OCI-LY7 (cell line): ENCODE measurements around the gene NLGN1. TPM values are rescaled to one million over a fixed set of nuclear protein-coding genes. Genes with fewer than 3 reads are reported as not detected.

Source experiments
- BruUV-seq: library from RNA; stranded (reverse); fragments of 400-500 nt; replicated peaks from 2 replicates; lab custom pipeline; 2021; lab: Mats Ljungman, UMichigan
- CTCF ChIA-PET: fragments of 300-600 bp; sonication (Branson Sonifier 250); formaldehyde crosslinking; loops from one replicate; lab custom pipeline; 2022; ENCODE audit warnings: antibody characterized with exemption; ENCODE audit not compliant: unreplicated experiment; lab: Charles Lee
- POLR2A ChIA-PET: fragments of 300-600 bp; sonication (Branson Sonifier 250); formaldehyde crosslinking; loops from one replicate; lab custom pipeline; 2022; ENCODE audit warnings: antibody characterized with exemption; lab: Charles Lee
- DNase-seq: peaks from one replicate; pipeline ENCODE4 v3.0.0-alpha.2; 2015; ENCODE audit warnings: low spot score
- H2AFZ ChIP-seq: fragments of 200-600 bp; sonication (generic), shearing (Covaris generic); 2 replicates; pipeline ENCODE4 v1.6.1; 2014; ENCODE audit warnings: mild to moderate bottlenecking, antibody characterized with exemption, low read length, moderate library complexity
- H3K27ac ChIP-seq: fragments of 200-600 bp; sonication (generic); 2 replicates; pipeline ENCODE4 v1.5.1; 2014; ENCODE audit warnings: mixed run types, low read depth, mild to moderate bottlenecking, moderate library complexity, low read length, inconsistent platforms; ENCODE audit not compliant: poor library complexity, severe bottlenecking
- H3K36me3 ChIP-seq: fragments of 200-600 bp; sonication (generic); 2 replicates; pipeline ENCODE4 v1.6.1; 2014; ENCODE audit warnings: mild to moderate bottlenecking, antibody characterized with exemption, low read length, moderate library complexity, mixed read lengths; ENCODE audit not compliant: insufficient read depth
- H3K4me1 ChIP-seq: fragments of 200-600 bp; sonication (generic); 2 replicates; pipeline ENCODE4 v1.5.1; 2014; ENCODE audit warnings: mild to moderate bottlenecking, low read length; ENCODE audit not compliant: insufficient read depth, poor library complexity, severe bottlenecking
- H3K4me2 ChIP-seq: fragments of 200-600 bp; sonication (generic); 2 replicates; pipeline ENCODE4 v1.6.1; 2014; ENCODE audit warnings: mild to moderate bottlenecking, low read length
- H3K4me3 ChIP-seq: fragments of 200-600 bp; sonication (generic); 2 replicates; pipeline ENCODE4 v1.5.1; 2014; ENCODE audit warnings: mild to moderate bottlenecking, low read depth, low read length; ENCODE audit not compliant: poor library complexity, severe bottlenecking
- H3K79me2 ChIP-seq: fragments of 200-600 bp; sonication (generic); 2 replicates; pipeline ENCODE4 v1.6.1; 2016; ENCODE audit warnings: low read depth, mild to moderate bottlenecking, low read length, moderate library complexity, mixed read lengths; ENCODE audit not compliant: insufficient read depth
- H3K9me2 ChIP-seq: fragments of 200-600 bp; sonication (generic); 2 replicates; pipeline ENCODE4 v1.6.1; 2016; ENCODE audit warnings: mild to moderate bottlenecking, low read length, mixed read lengths; ENCODE audit not compliant: insufficient read depth
- H3K9me3 ChIP-seq: fragments of 200-600 bp; sonication (generic); 2 replicates; pipeline ENCODE4 v1.6.1; 2014; ENCODE audit warnings: mild to moderate bottlenecking, mixed run types, low read length, mixed read lengths
- H4K20me1 ChIP-seq: fragments of 200-600 bp; sonication (generic); 2 replicates; pipeline ENCODE4 v1.6.1; 2014; ENCODE audit warnings: mild to moderate bottlenecking, antibody characterized with exemption, low read length, moderate library complexity, mixed read lengths; ENCODE audit not compliant: insufficient read depth
- EZH2phosphoT487 ChIP-seq: fragments of 200-600 bp; sonication (generic); IDR thresholded peaks from 2 replicates; pipeline ENCODE4 v1.6.1; 2018; ENCODE audit warnings: low read depth, borderline replicate concordance, mild to moderate bottlenecking, mixed run types, antibody characterized with exemption, low read length, moderate library complexity, mixed read lengths
- intact Hi-C: fragments of 100-400 bp; cut with micrococcal nuclease; formaldehyde crosslinking; loops from one replicate; pipeline ENCODE4 v1.10.0; 2022; ENCODE audit not compliant: unreplicated experiment
- total RNA-seq, 2 experiments: library from RNA; depleted of rRNA in 1 of 2; stranded (reverse); fragments of >200 nt in 1 of 2; shearing (Covaris generic) in 1 of 2; gene quantifications; 2 replicates each; pipeline ENCODE4 v1.2.3, GENCODE V29; 2014 to 2022
- TF ChIP-seq, protein P1 (sequence below): fragments of 200-600 bp; sonication (generic); conservative IDR thresholded peaks from 2 replicates; pipeline ENCODE4 v1.5.1; 2014; ENCODE audit warnings: mild to moderate bottlenecking, antibody characterized with exemption, low read length, moderate library complexity, mixed read lengths

The NLGN1 gene
- total RNA-seq, 2 experiments from 2014 or later: not detected

DNA sequence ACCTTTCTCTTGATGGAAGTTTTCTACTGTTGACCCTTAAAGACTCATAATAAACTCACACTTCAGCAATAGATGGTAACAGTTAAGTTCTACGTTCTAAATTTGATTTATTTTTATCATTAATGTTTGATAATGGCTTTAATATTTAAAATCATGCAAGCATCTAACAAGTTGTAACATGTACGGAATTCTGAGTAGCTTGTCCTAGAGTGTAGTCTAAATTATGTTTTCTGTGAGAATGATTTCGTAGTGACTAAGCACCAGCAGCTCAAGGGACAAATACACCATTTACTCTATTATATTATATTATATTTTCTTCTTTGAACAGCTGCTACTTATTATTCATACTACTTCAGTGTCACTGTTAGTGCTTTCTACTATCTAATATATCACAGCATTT lies 345.6 kb downstream of the NLGN1 start:
- POLR2A ChIA-PET: interaction anchor here (1.3 kb wide), 1 partner anchor 8 kb away, joined by 3 read pairs; no protein-coding TSS in a partner anchor
- Histone ChIP-seq H3K79me2 (no peaks in the 10 kb centered on the region), H2AFZ (no peak overlapping the region), H3K36me3 (no peaks in the 10 kb centered on the region), H3K4me3 (no peak overlapping the region), H3K9me3 (no peaks in the 10 kb centered on the region), H3K9me2 (no peaks in the 10 kb centered on the region), H3K27ac (no peak overlapping the region), H3K4me2 (no peak overlapping the region), H4K20me1 (no peaks in the 10 kb centered on the region), H3K4me1 (no peaks in the 10 kb centered on the region)
- CTCF ChIA-PET: no interaction called here
- no peak for TF ChIP-seq EZH2phosphoT487
- TF ChIP-seq, protein P1, sequence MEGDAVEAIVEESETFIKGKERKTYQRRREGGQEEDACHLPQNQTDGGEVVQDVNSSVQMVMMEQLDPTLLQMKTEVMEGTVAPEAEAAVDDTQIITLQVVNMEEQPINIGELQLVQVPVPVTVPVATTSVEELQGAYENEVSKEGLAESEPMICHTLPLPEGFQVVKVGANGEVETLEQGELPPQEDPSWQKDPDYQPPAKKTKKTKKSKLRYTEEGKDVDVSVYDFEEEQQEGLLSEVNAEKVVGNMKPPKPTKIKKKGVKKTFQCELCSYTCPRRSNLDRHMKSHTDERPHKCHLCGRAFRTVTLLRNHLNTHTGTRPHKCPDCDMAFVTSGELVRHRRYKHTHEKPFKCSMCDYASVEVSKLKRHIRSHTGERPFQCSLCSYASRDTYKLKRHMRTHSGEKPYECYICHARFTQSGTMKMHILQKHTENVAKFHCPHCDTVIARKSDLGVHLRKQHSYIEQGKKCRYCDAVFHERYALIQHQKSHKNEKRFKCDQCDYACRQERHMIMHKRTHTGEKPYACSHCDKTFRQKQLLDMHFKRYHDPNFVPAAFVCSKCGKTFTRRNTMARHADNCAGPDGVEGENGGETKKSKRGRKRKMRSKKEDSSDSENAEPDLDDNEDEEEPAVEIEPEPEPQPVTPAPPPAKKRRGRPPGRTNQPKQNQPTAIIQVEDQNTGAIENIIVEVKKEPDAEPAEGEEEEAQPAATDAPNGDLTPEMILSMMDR: no peak
- no TSS peak for BruUV-seq
- intact Hi-C loops: no loop called here
- no peak for DNase-seq

DNA sequence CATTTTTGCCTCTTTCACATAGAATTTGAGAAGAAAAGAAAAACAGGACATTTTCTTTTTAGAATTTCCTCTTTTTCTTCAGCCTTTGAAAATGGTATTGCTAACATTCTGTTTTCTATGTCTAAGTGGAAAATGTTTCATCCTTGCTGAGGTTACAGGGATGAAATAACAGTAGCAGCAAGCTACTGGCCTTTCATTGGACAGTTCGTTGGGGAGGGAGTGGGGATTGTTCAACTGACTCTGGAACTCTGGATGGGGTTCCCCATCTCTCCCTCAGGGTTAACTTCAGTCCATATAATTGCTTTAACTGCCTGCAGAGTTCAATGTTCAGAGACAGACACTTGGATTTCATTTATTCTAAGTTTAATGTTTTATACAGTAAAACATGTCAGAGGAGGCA lies 346.0 kb downstream of the NLGN1 start:
- TF ChIP-seq, protein P1: no peak
- TF ChIP-seq EZH2phosphoT487: no peak
- no peaks in the 10 kb centered on the region for H3K9me3 ChIP-seq
- H3K79me2 ChIP-seq: no peaks in the 10 kb centered on the region
- no peak overlapping the region for H3K4me2 ChIP-seq
- no peaks in the 10 kb centered on the region for H3K4me1 ChIP-seq
- intact Hi-C loops: no loop called here
- H4K20me1 ChIP-seq: no peaks in the 10 kb centered on the region
- no peak overlapping the region for H3K4me3 ChIP-seq
- no peaks in the 10 kb centered on the region for H3K36me3 ChIP-seq
- DNase-seq: no peak
- no peak overlapping the region for H2AFZ ChIP-seq
- H3K9me2 ChIP-seq: no peaks in the 10 kb centered on the region
- BruUV-seq: no TSS peak
- CTCF ChIA-PET: no interaction called here
- POLR2A ChIA-PET: interaction anchor here (1.3 kb wide), 1 partner anchor 8 kb away, joined by 3 read pairs; no protein-coding TSS in a partner anchor
- H3K27ac ChIP-seq: no peak overlapping the region

DNA sequence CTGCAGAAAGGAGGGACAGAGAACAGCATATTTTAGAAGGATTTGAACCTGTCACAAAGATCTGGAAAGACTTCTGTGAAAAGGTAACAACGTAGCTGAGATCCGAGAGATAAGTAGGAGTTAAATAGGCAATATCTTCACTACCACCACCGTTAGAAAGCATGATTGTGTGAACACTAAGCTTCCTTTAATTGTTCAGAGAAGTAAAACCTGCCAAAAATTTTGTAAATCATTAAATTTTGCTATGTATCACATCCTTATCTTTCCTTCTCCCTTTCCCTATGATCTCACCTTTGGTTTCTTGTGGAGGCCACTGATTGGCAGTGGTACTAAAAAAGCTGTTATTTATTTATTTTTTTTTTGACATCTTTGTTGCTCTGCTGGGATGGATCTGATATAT lies 346.9 kb downstream of the NLGN1 start:
- no peaks in the 10 kb centered on the region for H3K9me2 ChIP-seq
- H2AFZ ChIP-seq: no peak overlapping the region
- no peak overlapping the region for H3K4me2 ChIP-seq
- no peaks in the 10 kb centered on the region for H4K20me1 ChIP-seq
- H3K9me3 ChIP-seq: no peaks in the 10 kb centered on the region
- intact Hi-C loops: no loop called here
- POLR2A ChIA-PET: no interaction called here
- CTCF ChIA-PET: no interaction called here
- no peak overlapping the region for H3K27ac ChIP-seq
- TF ChIP-seq, protein P1: no peak
- no peak for TF ChIP-seq EZH2phosphoT487
- no peaks in the 10 kb centered on the region for H3K79me2 ChIP-seq
- no peaks in the 10 kb centered on the region for H3K4me1 ChIP-seq
- DNase-seq: no peak
- BruUV-seq: no TSS peak
- no peaks in the 10 kb centered on the region for H3K36me3 ChIP-seq
- H3K4me3 ChIP-seq: no peak overlapping the region
